ENCODE data around the gene ERGIC1.

- TF ChIP-seq, protein P1, sequence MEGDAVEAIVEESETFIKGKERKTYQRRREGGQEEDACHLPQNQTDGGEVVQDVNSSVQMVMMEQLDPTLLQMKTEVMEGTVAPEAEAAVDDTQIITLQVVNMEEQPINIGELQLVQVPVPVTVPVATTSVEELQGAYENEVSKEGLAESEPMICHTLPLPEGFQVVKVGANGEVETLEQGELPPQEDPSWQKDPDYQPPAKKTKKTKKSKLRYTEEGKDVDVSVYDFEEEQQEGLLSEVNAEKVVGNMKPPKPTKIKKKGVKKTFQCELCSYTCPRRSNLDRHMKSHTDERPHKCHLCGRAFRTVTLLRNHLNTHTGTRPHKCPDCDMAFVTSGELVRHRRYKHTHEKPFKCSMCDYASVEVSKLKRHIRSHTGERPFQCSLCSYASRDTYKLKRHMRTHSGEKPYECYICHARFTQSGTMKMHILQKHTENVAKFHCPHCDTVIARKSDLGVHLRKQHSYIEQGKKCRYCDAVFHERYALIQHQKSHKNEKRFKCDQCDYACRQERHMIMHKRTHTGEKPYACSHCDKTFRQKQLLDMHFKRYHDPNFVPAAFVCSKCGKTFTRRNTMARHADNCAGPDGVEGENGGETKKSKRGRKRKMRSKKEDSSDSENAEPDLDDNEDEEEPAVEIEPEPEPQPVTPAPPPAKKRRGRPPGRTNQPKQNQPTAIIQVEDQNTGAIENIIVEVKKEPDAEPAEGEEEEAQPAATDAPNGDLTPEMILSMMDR (IDR thresholded peaks at IDR 0.05 in 4 of 5, conservative IDR thresholded peaks at IDR 0.05 in 1 of 5): no peak
- TF ChIP-seq POLR2A (IDR thresholded peaks at IDR 0.05): no peak
Observed at GRCh38 chr5:172925336-172925948, 91.4 kb downstream of the ERGIC1 start.
